Astrocyte of the cerebellum (primary cell): Measurements from ENCODE around the gene DDB1.

Experiments used
- DNase-seq: peaks from one replicate; pipeline ENCODE4 v3.0.0-alpha.2; 2011; ENCODE audit warnings: low read depth
- H3K4me3 ChIP-seq: 2 replicates; pipeline ENCODE4 v1.5.1; 2011; ENCODE audit warnings: mild to moderate bottlenecking, low read depth, low read length, moderate library complexity
- CTCF ChIP-seq: IDR thresholded peaks from 2 replicates; pipeline ENCODE4 v1.5.1; 2012; ENCODE audit warnings: low read length, low read depth, moderate library complexity, mild to moderate bottlenecking; ENCODE audit errors: missing control alignments
- in situ Hi-C: cut with HindIII; loops from 2 replicates; pipeline ENCODE4 v1.10.0; 2017; ENCODE audit warnings: low sequenced_read_pairs

The DDB1 gene

DNA sequence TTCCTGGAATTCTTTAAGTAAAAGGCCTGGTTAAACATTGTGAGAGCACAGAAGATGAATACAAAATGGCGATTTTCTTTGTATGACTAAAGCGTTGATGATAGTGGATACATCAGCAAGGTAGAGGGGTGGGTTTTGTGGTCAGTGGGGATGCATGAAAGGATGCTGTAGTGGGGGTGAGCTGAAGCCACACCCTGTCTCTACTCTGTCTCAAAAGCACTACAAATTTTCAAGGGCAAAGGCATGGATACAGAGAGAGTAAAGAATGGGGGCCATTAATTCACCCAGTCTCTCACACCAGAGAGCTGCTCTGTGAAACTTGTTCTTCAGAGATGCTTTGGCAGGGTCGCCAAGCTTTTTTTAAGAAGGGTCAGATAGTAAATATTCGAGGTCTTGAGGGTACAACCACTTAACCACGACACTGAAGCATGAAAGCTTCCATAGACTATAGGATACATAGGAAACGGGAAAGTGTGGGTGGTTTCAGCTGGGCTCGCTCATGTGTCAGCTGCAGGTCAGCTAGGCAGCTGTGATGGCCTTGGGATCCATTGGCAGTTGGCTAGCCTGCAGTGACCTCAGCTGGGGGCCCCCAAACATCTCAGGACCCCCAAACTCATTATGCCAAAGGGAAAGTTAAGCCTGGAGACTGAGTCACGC, 37.6 kb upstream of the DDB1 start:
- no peak for DNase-seq
- no peak overlapping the region for H3K4me3 ChIP-seq
- TF ChIP-seq CTCF: no peak
- in situ Hi-C loops: no loop called here

DNA sequence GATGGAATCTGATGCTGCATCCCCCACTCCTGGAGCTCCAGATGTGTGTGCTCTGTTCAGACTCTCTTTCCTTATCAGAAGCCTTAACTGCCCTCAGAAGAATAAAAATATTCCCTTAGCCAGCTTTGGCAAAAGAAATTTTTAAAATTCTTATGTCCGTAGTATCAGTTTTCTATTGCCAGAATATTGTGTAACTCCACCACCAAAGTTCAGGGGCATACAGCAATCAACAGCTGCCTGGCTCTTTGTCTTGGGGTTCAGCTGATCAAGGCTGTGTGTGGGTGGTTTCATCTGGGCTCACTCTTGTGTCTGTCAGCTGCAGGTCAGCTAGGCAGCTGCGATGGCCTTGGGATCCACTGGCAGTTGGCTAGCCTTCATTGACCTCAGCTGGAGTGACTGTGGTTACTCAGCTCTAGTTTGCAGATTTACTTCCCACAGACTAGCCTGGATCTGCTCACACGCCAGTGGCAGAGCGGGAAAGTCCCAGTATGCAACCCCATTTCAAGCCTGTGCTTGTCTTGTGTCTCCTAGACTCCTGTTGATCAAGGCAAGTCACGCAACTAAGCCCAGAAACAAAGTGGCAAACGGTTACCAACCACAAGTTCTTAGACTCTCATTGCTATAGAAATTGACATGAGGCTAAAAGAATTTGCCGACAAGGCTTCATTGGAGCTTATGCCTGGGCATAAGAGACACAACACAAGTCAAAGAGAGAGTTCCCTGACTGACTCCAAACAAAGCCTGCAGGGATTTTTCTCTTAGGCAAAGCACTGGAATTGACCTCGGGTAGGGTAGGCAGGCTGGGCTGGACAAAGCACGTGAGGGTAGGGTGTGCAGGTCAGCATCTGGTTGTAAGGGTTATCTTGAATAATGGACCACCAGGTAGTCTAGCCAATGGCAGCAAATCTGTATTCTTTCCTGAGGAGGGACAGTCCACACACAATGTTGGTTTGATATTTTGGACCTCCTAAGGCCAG, 36.8 kb upstream of the DDB1 start:
- no peak for TF ChIP-seq CTCF
- no peak overlapping the region for H3K4me3 ChIP-seq
- DNase-seq: peak; percentile 43
- in situ Hi-C loops: no loop called here

- in situ Hi-C loops: no loop called here
- TF ChIP-seq CTCF: no peak
- no peak overlapping the region for H3K4me3 ChIP-seq
- DNase-seq: no peak
Measured at GRCh38 chr11:61368646-61369045, 35.7 kb upstream of the DDB1 start.

- no peak for TF ChIP-seq CTCF
- H3K4me3 ChIP-seq: no peak overlapping the region
- in situ Hi-C loops: no loop called here
- no peak for DNase-seq
Measured at GRCh38 chr11:61367406-61367805, 34.5 kb upstream of the DDB1 start.

GRCh38 chr11:61364012-61364675, 31.2 kb upstream of the DDB1 start:
- no peak for DNase-seq
- no peak overlapping the region for H3K4me3 ChIP-seq
- TF ChIP-seq CTCF: no peak
- in situ Hi-C loops: loop anchor here (5.0 kb wide), 1 partner anchor 37 kb away; no protein-coding TSS in a partner anchor

DNA sequence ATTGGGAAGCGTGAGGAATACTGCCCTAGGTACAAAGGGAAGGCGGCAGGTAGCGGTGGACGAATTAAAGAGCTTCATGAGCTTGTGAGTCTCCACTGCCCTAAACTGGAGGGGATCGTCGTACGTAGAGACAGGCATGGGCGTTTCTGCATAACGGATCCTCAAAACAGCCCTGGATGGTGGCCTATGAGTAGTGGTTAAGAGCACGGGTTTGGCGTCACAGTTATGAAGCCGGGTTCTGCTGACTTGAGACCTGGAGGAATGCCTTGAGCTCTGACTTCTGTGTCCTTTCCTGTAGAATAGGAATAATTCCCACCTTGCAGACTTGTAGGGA, 29.6 kb upstream of the DDB1 start:
- TF ChIP-seq CTCF: no peak
- DNase-seq: no peak
- in situ Hi-C loops: loop anchor here (5.0 kb wide), 1 partner anchor 35 kb away; no protein-coding TSS in a partner anchor
- H3K4me3 ChIP-seq: peak overlapping the region; percentile 77
